ENCODE measurements around the gene MCFD2.
A peak's percentile ranks its signal among the peaks of the same experiment; 100 is the strongest.

Gene MCFD2

GRCh38 chr2:46872902-46873603, 42.6 kb downstream of the MCFD2 start:
- Histone ChIP-seq H3K18ac (ENCODE audit: low read depth in 1 of 2, low read length in 2 of 2) (peak overlapping the region; percentile 75 to 82), H3K4me1 (ENCODE audit: control insufficient read depth, insufficient read depth, low read depth, low read length) (peaks cover 24% of the 10 kb centered on the region), H2AFZ (ENCODE audit: low read depth, low read length) (no peak overlapping the region), H4K91ac (ENCODE audit: low read length) (peak overlapping the region; percentile 52), H2BK12ac (ENCODE audit: low read length in 2 of 2) (peak overlapping the region; percentile 66 to 97), H3K14ac (ENCODE audit: low read length in 2 of 2) (no peak overlapping the region), H3K4me3 (ENCODE audit: insufficient read depth in 1 of 2, low read depth in 1 of 2, low read length in 2 of 2) (no peak overlapping the region), H2BK5ac (ENCODE audit: low read depth, low read length, poor library complexity, severe bottlenecking) (no peak overlapping the region), H2AK5ac (ENCODE audit: low read length, severe bottlenecking) (peak overlapping the region; percentile 68), H3K9me3 (ENCODE audit: control insufficient read depth, low read length) (no peaks in the 10 kb centered on the region), H2BK120ac (ENCODE audit: low read depth, low read length) (peak overlapping the region; percentile 55), H4K8ac (ENCODE audit: low read length) (peak overlapping the region; percentile 80), H2BK15ac (ENCODE audit: low read depth, poor library complexity, severe bottlenecking) (no peak overlapping the region), H3K4ac (ENCODE audit: low read depth in 1 of 2, low read length in 2 of 2) (peak overlapping the region in 1 of 2 experiments; percentile 85), H3K27ac (ENCODE audit: low read length, poor library complexity, severe bottlenecking) (peak overlapping the region; percentile 27), H3K36me3 (ENCODE audit: control insufficient read depth in 1 of 2, insufficient read depth in 2 of 2, low read depth in 1 of 2, low read length in 2 of 2) (no peaks in the 10 kb centered on the region), H3K79me1 (replicated peaks; ENCODE audit: low read length, poor library complexity, severe bottlenecking) (no peaks in the 10 kb centered on the region), H3K9ac (ENCODE audit: low read length) (peak overlapping the region; percentile 73), H3K23ac (ENCODE audit: low read length in 2 of 2) (no peak overlapping the region), H3K27me3 (ENCODE audit: control insufficient read depth in 1 of 2, insufficient read depth in 1 of 2, low read length in 2 of 2) (no peaks in the 10 kb centered on the region), H3K4me2 (ENCODE audit: low read length, poor library complexity, severe bottlenecking) (no peak overlapping the region)
- no peak for DNase-seq
- 85% methylated on average over 1 of the region's 4 CpGs for WGBS

- no peak overlapping the region for H2AFZ ChIP-seq (ENCODE audit: low read depth, low read length)
- H2AK5ac ChIP-seq (ENCODE audit: low read length, severe bottlenecking), result no peak overlapping the region
- no peak overlapping the region for H3K4me2 ChIP-seq (ENCODE audit: low read length, poor library complexity, severe bottlenecking)
- peak overlapping the region in 1 of 2 experiments; percentile 17 for H3K4ac ChIP-seq (ENCODE audit: low read depth in 1 of 2, low read length in 2 of 2)
- no peaks in the 10 kb centered on the region for H3K9me3 ChIP-seq (ENCODE audit: control insufficient read depth, low read length)
- H2BK120ac ChIP-seq (ENCODE audit: low read depth, low read length), result peak overlapping the region; percentile 21
- H3K79me1 ChIP-seq (replicated peaks; ENCODE audit: low read length, poor library complexity, severe bottlenecking), result no peaks in the 10 kb centered on the region
- H3K36me3 ChIP-seq (ENCODE audit: control insufficient read depth in 1 of 2, insufficient read depth in 2 of 2, low read depth in 1 of 2, low read length in 2 of 2), result no peaks in the 10 kb centered on the region
- H3K23ac ChIP-seq (ENCODE audit: low read length in 2 of 2), result no peak overlapping the region
- 95% methylated on average over 6 of the region's 6 CpGs for WGBS
- no peak overlapping the region for H2BK15ac ChIP-seq (ENCODE audit: low read depth, poor library complexity, severe bottlenecking)
- H2BK12ac ChIP-seq (ENCODE audit: low read length in 2 of 2), result peak overlapping the region; percentile 37 to 49
- no peaks in the 10 kb centered on the region for H3K27me3 ChIP-seq (ENCODE audit: control insufficient read depth in 1 of 2, insufficient read depth in 1 of 2, low read length in 2 of 2)
- no peak overlapping the region for H4K91ac ChIP-seq (ENCODE audit: low read length)
- no peak overlapping the region for H3K4me3 ChIP-seq (ENCODE audit: insufficient read depth in 1 of 2, low read depth in 1 of 2, low read length in 2 of 2)
- H3K18ac ChIP-seq (ENCODE audit: low read depth in 1 of 2, low read length in 2 of 2), result peak overlapping the region in 1 of 2 experiments; percentile 13
- peak overlapping the region; percentile 10 for H4K8ac ChIP-seq (ENCODE audit: low read length)
- no peak overlapping the region for H3K27ac ChIP-seq (ENCODE audit: low read length, poor library complexity, severe bottlenecking)
- peaks cover 19% of the 10 kb centered on the region for H3K4me1 ChIP-seq (ENCODE audit: control insufficient read depth, insufficient read depth, low read depth, low read length)
- no peak overlapping the region for H2BK5ac ChIP-seq (ENCODE audit: low read depth, low read length, poor library complexity, severe bottlenecking)
- H3K14ac ChIP-seq (ENCODE audit: low read length in 2 of 2), result no peak overlapping the region
- DNase-seq, result peak; percentile 68
- peak overlapping the region; percentile 73 for H3K9ac ChIP-seq (ENCODE audit: low read length)
Measured at GRCh38 chr2:46871976-46872381, 43.6 kb downstream of the MCFD2 start.

- no peak overlapping the region for H3K23ac ChIP-seq (ENCODE audit: low read length in 2 of 2)
- no peaks in the 10 kb centered on the region for H3K27me3 ChIP-seq (ENCODE audit: control insufficient read depth in 1 of 2, insufficient read depth in 1 of 2, low read length in 2 of 2)
- DNase-seq, result no peak
- H2BK120ac ChIP-seq (ENCODE audit: low read depth, low read length), result no peak overlapping the region
- no peak overlapping the region for H3K4me3 ChIP-seq (ENCODE audit: insufficient read depth in 1 of 2, low read depth in 1 of 2, low read length in 2 of 2)
- no peak overlapping the region for H2BK5ac ChIP-seq (ENCODE audit: low read depth, low read length, poor library complexity, severe bottlenecking)
- H3K4me2 ChIP-seq (ENCODE audit: low read length, poor library complexity, severe bottlenecking), result no peak overlapping the region
- H3K9me3 ChIP-seq (ENCODE audit: control insufficient read depth, low read length), result no peaks in the 10 kb centered on the region
- peak overlapping the region; percentile 3 to 59 for H3K4ac ChIP-seq (ENCODE audit: low read depth in 1 of 2, low read length in 2 of 2)
- H3K27ac ChIP-seq (ENCODE audit: low read length, poor library complexity, severe bottlenecking), result no peak overlapping the region
- H3K18ac ChIP-seq (ENCODE audit: low read depth in 1 of 2, low read length in 2 of 2), result peak overlapping the region in 1 of 2 experiments; percentile 4
- peak overlapping the region; percentile 77 for H4K91ac ChIP-seq (ENCODE audit: low read length)
- peak overlapping the region; percentile 30 to 98 for H2BK12ac ChIP-seq (ENCODE audit: low read length in 2 of 2)
- no peaks in the 10 kb centered on the region for H3K36me3 ChIP-seq (ENCODE audit: control insufficient read depth in 1 of 2, insufficient read depth in 2 of 2, low read depth in 1 of 2, low read length in 2 of 2)
- peak overlapping the region; percentile 19 for H4K8ac ChIP-seq (ENCODE audit: low read length)
- H3K9ac ChIP-seq (ENCODE audit: low read length), result peak overlapping the region; percentile 27
- H2AFZ ChIP-seq (ENCODE audit: low read depth, low read length), result no peak overlapping the region
- H2AK5ac ChIP-seq (ENCODE audit: low read length, severe bottlenecking), result no peak overlapping the region
- 82% methylated on average over 8 of the region's 8 CpGs for WGBS
- H3K79me1 ChIP-seq (replicated peaks; ENCODE audit: low read length, poor library complexity, severe bottlenecking), result no peaks in the 10 kb centered on the region
- H2BK15ac ChIP-seq (ENCODE audit: low read depth, poor library complexity, severe bottlenecking), result peak overlapping the region; percentile 73
- no peak overlapping the region for H3K14ac ChIP-seq (ENCODE audit: low read length in 2 of 2)
- H3K4me1 ChIP-seq (ENCODE audit: control insufficient read depth, insufficient read depth, low read depth, low read length), result peaks cover 19% of the 10 kb centered on the region
Measured at GRCh38 chr2:46870051-46870839, 45.4 kb downstream of the MCFD2 start.

GRCh38 chr2:46869621-46870020, 46.0 kb downstream of the MCFD2 start:
- no peak overlapping the region for H3K4me2 ChIP-seq (ENCODE audit: low read length, poor library complexity, severe bottlenecking)
- peak overlapping the region in 1 of 2 experiments; percentile 76 for H3K14ac ChIP-seq (ENCODE audit: low read length in 2 of 2)
- no peak overlapping the region for H3K4me3 ChIP-seq (ENCODE audit: insufficient read depth in 1 of 2, low read depth in 1 of 2, low read length in 2 of 2)
- peak overlapping the region; percentile 76 for H4K8ac ChIP-seq (ENCODE audit: low read length)
- peak overlapping the region; percentile 29 for H2AFZ ChIP-seq (ENCODE audit: low read depth, low read length)
- no peak overlapping the region for H3K23ac ChIP-seq (ENCODE audit: low read length in 2 of 2)
- peak overlapping the region; percentile 67 to 87 for H3K18ac ChIP-seq (ENCODE audit: low read depth in 1 of 2, low read length in 2 of 2)
- H3K4ac ChIP-seq (ENCODE audit: low read depth in 1 of 2, low read length in 2 of 2), result peak overlapping the region in 1 of 2 experiments; percentile 54
- no peak overlapping the region for H3K27ac ChIP-seq (ENCODE audit: low read length, poor library complexity, severe bottlenecking)
- H2BK120ac ChIP-seq (ENCODE audit: low read depth, low read length), result peak overlapping the region; percentile 56
- no peaks in the 10 kb centered on the region for H3K79me1 ChIP-seq (replicated peaks; ENCODE audit: low read length, poor library complexity, severe bottlenecking)
- H3K36me3 ChIP-seq (ENCODE audit: control insufficient read depth in 1 of 2, insufficient read depth in 2 of 2, low read depth in 1 of 2, low read length in 2 of 2), result no peaks in the 10 kb centered on the region
- DNase-seq, result no peak
- H3K27me3 ChIP-seq (ENCODE audit: control insufficient read depth in 1 of 2, insufficient read depth in 1 of 2, low read length in 2 of 2), result no peaks in the 10 kb centered on the region
- H2BK15ac ChIP-seq (ENCODE audit: low read depth, poor library complexity, severe bottlenecking), result no peak overlapping the region
- H3K9me3 ChIP-seq (ENCODE audit: control insufficient read depth, low read length), result peaks cover 6% of the 10 kb centered on the region
- H2BK5ac ChIP-seq (ENCODE audit: low read depth, low read length, poor library complexity, severe bottlenecking), result no peak overlapping the region
- peak overlapping the region; percentile 75 to 98 for H2BK12ac ChIP-seq (ENCODE audit: low read length in 2 of 2)
- H4K91ac ChIP-seq (ENCODE audit: low read length), result peak overlapping the region; percentile 64
- H2AK5ac ChIP-seq (ENCODE audit: low read length, severe bottlenecking), result peak overlapping the region; percentile 43
- 84% methylated on average over 3 of the region's 3 CpGs for WGBS
- peaks cover 17% of the 10 kb centered on the region for H3K4me1 ChIP-seq (ENCODE audit: control insufficient read depth, insufficient read depth, low read depth, low read length)
- no peak overlapping the region for H3K9ac ChIP-seq (ENCODE audit: low read length)

Measured in mesenchymal stem cell (in vitro differentiated cells and primary cell).